ENCODE results near the gene CERT1.

Gene CERT1

DNA sequence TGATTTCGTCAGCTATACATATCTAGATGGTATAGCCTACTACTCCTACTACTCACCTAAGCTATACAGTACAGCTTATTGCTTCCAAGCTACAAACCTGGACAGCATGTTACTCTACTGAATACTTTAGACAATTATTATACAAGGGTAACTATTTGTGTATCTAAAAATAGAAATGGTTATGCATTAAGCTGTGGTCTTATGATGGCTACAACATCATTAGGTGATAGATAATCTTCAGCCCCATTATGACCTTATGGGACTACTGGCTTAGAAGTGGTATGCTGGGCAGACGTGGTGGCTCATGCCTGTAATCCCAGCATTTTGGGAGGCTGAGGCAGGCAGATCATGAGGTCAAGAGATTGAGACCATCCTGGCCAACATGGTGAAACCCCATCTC lies 40.2 kb downstream of the CERT1 start:
- no peak for DNase-seq

DNA sequence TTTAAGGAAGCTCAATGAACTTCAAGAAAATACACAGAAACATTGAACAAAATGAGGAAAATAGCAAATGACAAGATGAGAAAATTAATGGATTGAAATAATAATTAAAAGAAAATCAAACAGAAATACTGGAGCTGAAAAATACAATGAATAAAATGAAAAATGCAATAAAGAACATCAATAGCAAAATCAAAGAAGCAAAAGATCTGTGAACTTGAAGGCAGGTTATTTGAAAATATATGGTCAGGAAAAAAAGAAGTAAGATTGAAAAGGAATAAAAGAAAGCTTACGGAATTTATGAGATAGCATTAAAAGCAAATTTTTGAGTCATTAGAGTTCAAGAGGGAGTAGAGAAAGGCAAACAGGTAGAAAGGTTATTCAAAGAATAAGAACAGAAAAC lies 42.4 kb downstream of the CERT1 start:
- DNase-seq: no peak

- DNase-seq: no peak
Measured at GRCh38 chr5:75468593-75468992, 42.8 kb downstream of the CERT1 start.

DNA sequence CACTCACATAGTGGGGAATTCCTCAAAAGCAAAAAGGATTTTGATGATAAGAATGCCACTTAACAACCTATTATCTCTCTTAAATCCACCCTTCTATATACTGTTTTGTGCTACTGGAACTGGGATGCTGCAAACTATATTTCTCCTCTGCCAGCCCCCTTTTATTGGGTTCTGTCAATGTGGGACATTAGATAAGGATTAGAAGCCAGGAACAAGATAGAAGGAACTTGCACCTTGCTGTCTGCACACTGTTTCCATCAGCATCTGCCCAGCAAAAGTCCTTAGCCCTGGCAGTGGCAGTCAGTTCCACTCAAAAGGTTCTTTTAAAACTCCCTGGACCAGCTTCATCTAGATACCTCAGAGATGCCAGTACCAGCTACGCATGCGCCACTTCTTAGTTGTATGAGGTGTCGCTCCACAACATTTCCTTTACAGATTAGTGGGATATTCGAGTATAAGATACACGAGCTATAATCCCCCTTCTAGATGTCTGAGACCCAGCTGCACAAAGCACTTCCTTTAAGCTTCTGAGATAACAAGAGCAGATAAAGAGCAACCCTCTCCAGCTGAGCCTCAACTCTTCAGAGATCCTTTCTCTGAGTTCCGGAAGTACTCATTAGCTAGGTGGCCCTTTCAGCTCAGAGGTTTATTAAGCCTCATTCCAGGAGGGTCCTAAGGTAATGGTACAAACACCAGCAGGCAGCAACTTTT lies 45.3 kb downstream of the CERT1 start:
- DNase-seq: no peak

DNA sequence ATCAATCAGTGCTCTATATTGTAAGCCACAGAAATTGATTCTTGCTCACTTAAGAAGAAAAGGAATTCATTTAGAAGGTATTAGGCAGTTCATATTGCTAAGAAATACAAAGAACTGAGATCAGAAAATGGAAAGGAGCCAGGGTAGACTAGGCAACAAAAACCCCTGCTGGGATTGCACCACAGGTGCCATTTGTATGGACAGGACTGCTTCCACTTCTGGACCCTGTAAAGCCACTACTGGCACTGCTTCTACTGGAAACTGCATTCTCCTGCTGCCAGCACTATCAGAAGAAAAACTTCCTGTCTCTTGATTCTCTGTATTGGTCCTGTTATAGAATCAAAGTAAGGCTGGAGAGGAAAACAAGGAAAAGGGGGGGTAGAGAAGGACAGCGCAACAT lies 45.9 kb downstream of the CERT1 start:
- DNase-seq: no peak

GRCh38 chr5:75463726-75464125 lies 47.7 kb downstream of the CERT1 start:
- no peak for DNase-seq

DNA sequence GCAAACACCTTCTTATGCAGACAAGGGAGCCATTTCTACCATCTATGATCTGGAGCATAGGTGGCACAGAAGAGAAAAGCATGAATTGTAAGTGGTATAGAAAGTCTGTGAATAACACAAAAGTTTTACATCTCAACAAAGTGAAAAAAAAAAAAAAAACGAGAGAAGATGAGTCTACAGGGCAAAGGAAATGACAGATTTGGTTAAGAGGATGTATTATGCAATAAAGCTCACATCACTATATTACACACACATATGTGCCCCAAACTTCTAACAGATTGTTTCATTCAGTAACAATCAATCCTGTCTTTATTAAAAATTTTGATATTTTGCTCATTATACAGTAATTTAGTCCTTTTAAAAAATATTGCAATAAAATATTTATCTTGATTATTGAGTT lies 49.8 kb downstream of the CERT1 start:
- DNase-seq: no peak

DNA sequence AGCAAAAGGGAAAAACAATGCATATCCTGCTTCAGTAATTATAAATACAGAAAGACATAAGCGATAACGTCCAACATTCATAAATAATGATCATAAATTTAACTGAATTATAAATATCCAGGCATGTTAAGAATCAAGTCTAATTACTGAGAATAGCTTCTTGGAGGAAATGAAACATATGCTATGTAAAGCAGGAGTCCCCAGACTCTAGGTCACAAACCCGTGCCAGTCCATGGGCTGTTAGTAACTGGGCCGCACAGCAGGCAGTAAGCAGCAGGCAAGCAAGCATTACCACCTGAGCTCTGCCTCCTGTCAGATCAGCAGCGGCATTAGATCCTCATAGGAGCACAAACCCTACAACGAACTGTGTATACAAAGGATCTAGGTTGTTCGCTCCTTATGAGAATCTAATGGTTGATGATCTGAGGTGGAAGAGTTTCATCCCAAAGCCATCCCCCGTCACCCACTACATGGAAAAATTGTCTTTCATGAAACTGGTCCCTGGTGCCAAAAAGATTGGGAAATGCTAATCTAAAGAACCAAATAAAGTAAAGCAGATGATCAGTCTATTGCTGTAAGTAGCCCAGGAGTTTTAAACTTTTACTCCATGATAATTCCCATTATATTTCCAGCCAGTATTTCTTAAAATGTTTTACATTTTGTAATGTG lies 50.4 kb downstream of the CERT1 start:
- DNase-seq: no peak

DNA sequence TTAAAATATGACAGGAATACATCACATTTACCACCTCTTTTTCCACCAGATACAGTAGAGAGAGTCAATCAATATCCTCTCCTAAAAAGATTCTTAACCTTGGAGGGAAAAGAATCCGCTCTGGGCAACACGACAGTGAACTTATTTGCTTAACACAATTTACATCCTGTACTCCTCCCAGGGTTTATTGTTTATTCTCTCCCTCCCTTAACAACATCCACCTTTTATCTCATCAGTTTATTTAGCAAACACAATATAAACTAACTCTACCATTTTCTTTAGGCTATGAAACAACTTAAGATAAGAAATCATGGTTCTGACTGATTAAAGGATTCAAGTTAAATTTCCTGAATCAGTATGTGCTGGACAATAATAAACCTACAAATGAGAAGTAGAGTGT lies 50.9 kb downstream of the CERT1 start:
- DNase-seq: no peak

DNA sequence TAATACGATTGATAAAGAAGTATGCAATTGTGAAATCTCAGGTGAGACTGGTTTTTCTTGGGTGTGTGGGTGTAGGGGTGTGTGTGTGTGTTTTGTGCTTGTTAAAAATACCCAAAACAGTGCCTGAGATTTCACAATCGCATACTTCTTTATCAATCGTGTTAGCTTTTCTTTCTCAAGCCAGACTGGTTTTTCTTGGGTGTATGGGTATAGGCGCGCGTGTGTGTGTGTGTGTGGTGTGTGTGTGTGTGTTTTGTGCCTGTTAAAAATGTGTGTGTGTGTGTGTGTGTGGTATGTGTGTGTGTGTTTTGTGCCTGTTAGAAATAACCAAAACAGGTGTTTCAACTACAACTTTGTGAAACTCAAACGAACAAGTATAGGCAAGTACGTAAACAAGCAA lies 53.7 kb downstream of the CERT1 start:
- DNase-seq: no peak

DNA sequence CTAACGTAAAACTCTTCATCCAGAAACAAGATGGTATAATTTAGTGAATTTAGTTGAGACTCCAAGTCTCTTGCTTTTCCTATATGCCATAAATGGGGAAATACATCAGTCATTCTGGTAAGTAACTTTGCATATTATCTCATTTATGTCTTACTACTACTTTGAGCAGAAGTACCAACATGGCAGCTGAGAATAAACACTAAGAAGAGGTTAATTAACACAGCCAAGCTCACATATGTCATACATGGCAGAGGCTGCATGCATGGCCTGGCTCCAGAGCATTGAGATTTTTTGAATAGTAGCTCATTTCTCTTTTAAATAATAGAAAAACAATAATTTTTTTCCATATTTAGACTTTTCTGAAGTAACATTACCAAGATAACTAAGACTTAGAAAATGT lies 54.3 kb downstream of the CERT1 start:
- no peak for DNase-seq

DNA sequence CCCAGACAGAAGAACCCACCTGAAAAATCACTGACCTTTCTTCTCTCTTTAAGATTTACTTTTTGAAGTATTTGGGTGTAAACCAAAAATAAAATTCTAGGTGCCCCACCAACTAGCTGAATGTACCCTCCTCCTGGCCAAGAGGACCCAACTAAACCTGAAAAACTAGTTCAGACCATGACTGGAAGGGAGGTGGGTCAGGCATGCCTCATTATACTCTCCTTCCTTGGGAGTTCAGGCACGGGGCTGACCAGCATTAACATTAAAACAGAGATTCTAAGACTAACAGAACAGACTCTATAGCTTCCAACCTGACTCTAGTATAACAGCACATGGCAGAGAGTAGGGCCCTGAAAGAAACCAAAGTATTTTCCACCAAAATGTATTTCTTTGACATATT lies 61.4 kb downstream of the CERT1 start:
- no peak for DNase-seq

DNA sequence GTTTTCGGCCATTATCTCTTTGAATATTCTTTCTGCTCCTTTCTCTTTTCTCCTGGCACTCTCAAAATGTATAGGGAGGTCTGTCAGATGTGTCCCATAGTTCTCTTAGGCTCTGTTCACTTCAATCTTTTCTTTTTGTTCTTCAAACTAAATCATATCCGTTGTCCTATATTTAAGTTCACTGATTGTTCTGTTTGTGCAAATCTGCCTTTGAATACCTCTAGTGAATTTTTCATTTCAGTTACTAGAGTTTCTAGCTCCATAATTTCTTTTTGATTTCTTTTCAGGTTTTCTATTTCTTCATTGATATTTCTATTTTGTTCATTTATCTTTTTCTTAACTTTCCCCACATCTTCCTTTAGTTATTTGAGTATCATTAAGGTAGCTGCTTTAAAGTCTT lies 65.4 kb downstream of the CERT1 start:
- DNase-seq: no peak

GRCh38 chr5:75441560-75441959 lies 69.9 kb downstream of the CERT1 start:
- no peak for DNase-seq

- DNase-seq: no peak
Measured at GRCh38 chr5:75439276-75439675, 72.2 kb downstream of the CERT1 start.

DNA sequence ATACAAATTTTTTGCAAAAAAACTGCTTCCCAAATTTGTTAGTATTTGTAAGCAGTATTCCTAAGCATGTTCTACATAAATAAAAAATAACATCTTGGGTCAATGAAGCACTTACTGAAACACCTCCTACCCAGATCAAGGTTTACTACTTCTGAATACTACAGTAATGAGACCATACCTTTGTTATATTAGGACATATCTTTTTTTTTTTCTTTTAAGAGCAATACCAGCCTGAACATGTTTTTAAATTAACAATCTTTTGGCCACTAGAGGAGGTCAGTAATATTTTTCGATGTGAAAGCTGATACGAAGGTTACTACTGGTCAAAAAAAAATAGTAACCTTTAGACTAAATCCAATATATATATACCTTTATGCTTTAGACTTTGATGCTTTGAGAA lies 72.7 kb downstream of the CERT1 start:
- no peak for DNase-seq

DNA sequence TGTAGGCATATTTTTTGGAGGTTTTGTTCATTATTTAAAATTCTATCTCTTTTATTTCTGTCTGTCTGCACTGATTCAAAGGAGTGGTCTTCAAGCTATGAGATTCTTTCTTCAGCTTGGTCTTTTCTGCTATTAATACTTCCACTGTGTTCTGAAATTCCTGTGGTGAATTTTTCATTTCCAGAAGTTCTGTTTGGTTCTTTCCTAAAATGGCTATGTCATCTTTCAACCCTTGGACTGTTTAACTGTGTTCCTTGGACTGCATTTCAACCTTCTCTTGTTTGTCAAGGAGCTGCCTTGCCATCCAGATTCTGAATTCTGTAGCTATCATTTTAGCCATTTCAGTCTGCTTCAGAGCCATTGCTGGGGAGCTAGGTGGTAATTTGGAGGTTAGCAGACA lies 76.3 kb downstream of the CERT1 start:
- DNase-seq: no peak

GRCh38 chr5:75433814-75434506 lies 77.5 kb downstream of the CERT1 start:
- DNase-seq: no peak

GRCh38 chr5:75414241-75414640 lies 97.2 kb downstream of the CERT1 start:
- no peak for DNase-seq

GRCh38 chr5:75412111-75412990 lies 99.1 kb downstream of the CERT1 start:
- no peak for DNase-seq

DNA sequence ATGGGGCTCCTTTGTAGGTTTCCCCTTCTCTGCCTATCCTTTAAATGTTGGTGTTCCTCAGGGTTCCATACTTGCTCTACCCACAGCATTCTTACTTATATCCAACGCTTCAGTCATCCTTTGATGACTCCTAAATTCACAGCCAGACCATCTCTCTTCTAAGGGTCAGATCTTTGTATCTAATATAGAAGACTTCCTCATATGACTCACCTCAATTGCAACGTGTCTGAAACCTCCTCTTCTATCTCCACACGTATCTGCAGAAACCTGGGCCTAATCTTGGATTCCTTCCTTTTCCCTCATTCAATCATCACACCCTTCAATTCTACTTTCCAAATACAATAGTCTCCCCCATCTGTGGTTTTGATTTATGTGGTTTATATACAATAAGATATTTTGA lies 106.1 kb downstream of the CERT1 start:
- DNase-seq: no peak

GRCh38 chr5:75395277-75395676 lies 116.2 kb downstream of the CERT1 start:
- no peak for DNase-seq

GRCh38 chr5:75389430-75389829 lies 122.0 kb downstream of the CERT1 start:
- DNase-seq: no peak

Measured in stimulated activated CD4-positive, alpha-beta T cell treated with anti-CD3 and anti-CD28 coated beads, Interleukin-2, amount 100 ng/mL, for 48 hours (primary cell).